Neural cell (in vitro differentiated cells): ENCODE data around the gene CDYL.

Source experiments
- EP300 ChIP-seq: fragments of 450-650 bp; conservative IDR thresholded peaks from 2 replicates; pipeline ENCODE4 v1.6.1; 2014; ENCODE audit warnings: antibody characterized with exemption, mild to moderate bottlenecking, moderate library complexity; ENCODE audit not compliant: poor library complexity, severe bottlenecking
- EZH2 ChIP-seq: fragments of 200-600, 300-800 bp; shearing (Covaris generic), sonication (generic); IDR thresholded peaks from 2 replicates; pipeline ENCODE4 v1.6.1; 2014; ENCODE audit warnings: antibody characterized with exemption, low read length, borderline replicate concordance, mild to moderate bottlenecking; ENCODE audit not compliant: insufficient read depth, poor library complexity, severe bottlenecking
- MXI1 ChIP-seq: fragments of 450-650 bp; conservative IDR thresholded peaks from 2 replicates; pipeline ENCODE4 v1.6.1; 2014; ENCODE audit warnings: antibody characterized with exemption, mild to moderate bottlenecking; ENCODE audit not compliant: poor library complexity, severe bottlenecking
- POLR2AphosphoS5 ChIP-seq: IDR thresholded peaks from 2 replicates; pipeline ENCODE4 v1.6.1; 2012
- TAF1 ChIP-seq: IDR thresholded peaks from 2 replicates; pipeline ENCODE4 v1.6.1; 2012; ENCODE audit warnings: low read depth
- TF ChIP-seq, protein P1 (sequence below): fragments of 450-650 bp; IDR thresholded peaks from 2 replicates; pipeline ENCODE4 v1.5.1; 2014; ENCODE audit warnings: antibody characterized with exemption, mild to moderate bottlenecking, moderate library complexity; ENCODE audit not compliant: poor library complexity, severe bottlenecking

- no peak for TF ChIP-seq TAF1
- no peak for TF ChIP-seq EP300
- TF ChIP-seq, protein P1, sequence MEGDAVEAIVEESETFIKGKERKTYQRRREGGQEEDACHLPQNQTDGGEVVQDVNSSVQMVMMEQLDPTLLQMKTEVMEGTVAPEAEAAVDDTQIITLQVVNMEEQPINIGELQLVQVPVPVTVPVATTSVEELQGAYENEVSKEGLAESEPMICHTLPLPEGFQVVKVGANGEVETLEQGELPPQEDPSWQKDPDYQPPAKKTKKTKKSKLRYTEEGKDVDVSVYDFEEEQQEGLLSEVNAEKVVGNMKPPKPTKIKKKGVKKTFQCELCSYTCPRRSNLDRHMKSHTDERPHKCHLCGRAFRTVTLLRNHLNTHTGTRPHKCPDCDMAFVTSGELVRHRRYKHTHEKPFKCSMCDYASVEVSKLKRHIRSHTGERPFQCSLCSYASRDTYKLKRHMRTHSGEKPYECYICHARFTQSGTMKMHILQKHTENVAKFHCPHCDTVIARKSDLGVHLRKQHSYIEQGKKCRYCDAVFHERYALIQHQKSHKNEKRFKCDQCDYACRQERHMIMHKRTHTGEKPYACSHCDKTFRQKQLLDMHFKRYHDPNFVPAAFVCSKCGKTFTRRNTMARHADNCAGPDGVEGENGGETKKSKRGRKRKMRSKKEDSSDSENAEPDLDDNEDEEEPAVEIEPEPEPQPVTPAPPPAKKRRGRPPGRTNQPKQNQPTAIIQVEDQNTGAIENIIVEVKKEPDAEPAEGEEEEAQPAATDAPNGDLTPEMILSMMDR = no peak
- TF ChIP-seq POLR2AphosphoS5 = no peak
- TF ChIP-seq EZH2 = no peak
- no peak for TF ChIP-seq MXI1
Measured at GRCh38 chr6:4895971-4896370, 119.8 kb downstream of the CDYL start.
